Activated CD4-positive, CD25-positive, alpha-beta regulatory T cell (primary cell): Measurements from ENCODE around the gene PRPF31.
"Not testable (repeated sequence)": the region's sequence is repeated elsewhere in the genome, so short reads cannot be mapped to it uniquely, and the experiment has no call there.

ENCODE experiments used
- DNase-seq, 4 experiments: peaks; one replicate each; lab custom pipeline; 2025; lab: John Stamatoyannopoulos, UW

PRPF31 gene

GRCh38 chr19:54115109-54116063 is at the start of gene PRPF31, which contains the start of gene TFPT:
Gene PRPF31, plus strand, starts transcription at chr19:54115754. Its CDS starts 2,525 bp downstream, at chr19:54118279.
Gene TFPT, minus strand, starts transcription at chr19:54115657. Its CDS starts 388 bp downstream, at chr19:54115269.
- DNase-seq, result peak; percentile 86 to 95 (median 88)

- no peak for DNase-seq
Observed at GRCh38 chr19:54069470-54069869, 46.1 kb upstream of the PRPF31 start.

GRCh38 chr19:54073829-54074228 is 41.7 kb upstream of the PRPF31 start:
- no peak for DNase-seq

GRCh38 chr19:54074851-54075250 is 40.7 kb upstream of the PRPF31 start:
- no peak for DNase-seq

- no peak for DNase-seq
Observed at GRCh38 chr19:54077334-54077733, 38.2 kb upstream of the PRPF31 start.

GRCh38 chr19:54081032-54081431 is 34.5 kb upstream of the PRPF31 start, which contains the start of gene TARM1:
Gene TARM1, minus strand, starts transcription at chr19:54081365. Its CDS starts 25 bp downstream, at chr19:54081340.
- DNase-seq, result no peak

- DNase-seq, result no peak
Observed at GRCh38 chr19:54084410-54084809, 31.1 kb upstream of the PRPF31 start.

- no peak for DNase-seq
Observed at GRCh38 chr19:54094426-54095000, 21.0 kb upstream of the PRPF31 start.

- DNase-seq, result no peak
Observed at GRCh38 chr19:54095136-54095858, 20.3 kb upstream of the PRPF31 start.

- DNase-seq, result peak in 2 of 4 experiments; percentile 22 to 44
Observed at GRCh38 chr19:54095859-54096616, 19.5 kb upstream of the PRPF31 start.

GRCh38 chr19:54096617-54097106 is 18.9 kb upstream of the PRPF31 start:
- no peak for DNase-seq

GRCh38 chr19:54099190-54099902 is 16.2 kb upstream of the PRPF31 start:
- DNase-seq, result no peak

- not testable (repeated sequence) for DNase-seq
Observed at GRCh38 chr19:54099903-54100255, 15.7 kb upstream of the PRPF31 start.

- no peak for DNase-seq
Observed at GRCh38 chr19:54100561-54100960, 15.0 kb upstream of the PRPF31 start, which contains the start of gene OSCAR. Gene OSCAR, minus strand, starts transcription at chr19:54100803. Its CDS starts 11 bp downstream, at chr19:54100792.

GRCh38 chr19:54102421-54103169 is 13.0 kb upstream of the PRPF31 start, which contains the start of gene NDUFA3:
Gene NDUFA3, plus strand, starts transcription at chr19:54102855. Its CDS starts 24 bp downstream, at chr19:54102879.
- DNase-seq, result peak; percentile 88 to 97 (median 94)

- DNase-seq, result no peak
Observed at GRCh38 chr19:54104998-54105715, 10.4 kb upstream of the PRPF31 start.

GRCh38 chr19:54105796-54106195 is 9.8 kb upstream of the PRPF31 start:
- DNase-seq, result no peak

- DNase-seq, result no peak
Observed at GRCh38 chr19:54106716-54107115, 8.8 kb upstream of the PRPF31 start.

GRCh38 chr19:54107876-54108490 is 7.6 kb upstream of the PRPF31 start:
- no peak for DNase-seq
